Tibial artery (tissue), 4 donors: Measurements from ENCODE around the gene GRIK4.

ENCODE experiments used
- DNase-seq, 2 donors: peaks; one replicate each; pipeline ENCODE4 v3.0.0-alpha.2; 2019
- H3K27ac ChIP-seq, 2 donors: fragments of 200-600 bp; sonication (generic) in 1 of 2; 1 replicate in 1 of 2; 2 replicates in 1 of 2; pipeline ENCODE4 v1.5.1; 2018 to 2019; ENCODE audit warnings: mild to moderate bottlenecking in 1 of 2
- H3K27me3 ChIP-seq, 2 donors: fragments of 200-600 bp; sonication (generic) in 1 of 2; one replicate each; pipeline versions ENCODE4 v1.5.1 to v1.6.0; 2016 to 2019
- H3K36me3 ChIP-seq, 3 donors: fragments of 200-600 bp; sonication (generic) in 2 of 3; one replicate each; pipeline ENCODE4 v1.5.1; 2016 to 2019; ENCODE audit warnings: mild to moderate bottlenecking in 2 of 3
- H3K4me1 ChIP-seq, 4 donors: fragments of 200-600 bp; sonication (generic) in 2 of 4; 1 replicate in 3 of 4; 2 replicates in 1 of 4; pipeline ENCODE4 v1.5.1; 2016 to 2019
- H3K4me3 ChIP-seq, 2 donors: fragments of 200-600 bp; sonication (generic) in 1 of 2; 1 replicate in 1 of 2; 2 replicates in 1 of 2; pipeline ENCODE4 v1.5.1; 2018 to 2019; ENCODE audit warnings: mild to moderate bottlenecking in 2 of 2
- H3K9me3 ChIP-seq, 3 donors: fragments of 200-600 bp; sonication (generic) in 1 of 3; one replicate each; pipeline ENCODE4 v1.5.1; 2016 to 2019
- intact Hi-C: fragments of 100-400 bp; cut with DNase I; formaldehyde crosslinking; loops from one replicate; pipeline ENCODE4 v1.15.0; 2023; ENCODE audit warnings: low total_unique reads
- TF ChIP-seq, protein P1 (sequence below), 2 experiments: fragments of 200-600 bp in 1 of 2; fragments of 450-650 bp in 1 of 2; IDR thresholded peaks; one replicate each; pipeline ENCODE4 v1.5.1; 2017 to 2019; ENCODE audit warnings: antibody characterized with exemption in 2 of 2, mild to moderate bottlenecking in 1 of 2, moderate library complexity in 1 of 2

Gene GRIK4

DNA sequence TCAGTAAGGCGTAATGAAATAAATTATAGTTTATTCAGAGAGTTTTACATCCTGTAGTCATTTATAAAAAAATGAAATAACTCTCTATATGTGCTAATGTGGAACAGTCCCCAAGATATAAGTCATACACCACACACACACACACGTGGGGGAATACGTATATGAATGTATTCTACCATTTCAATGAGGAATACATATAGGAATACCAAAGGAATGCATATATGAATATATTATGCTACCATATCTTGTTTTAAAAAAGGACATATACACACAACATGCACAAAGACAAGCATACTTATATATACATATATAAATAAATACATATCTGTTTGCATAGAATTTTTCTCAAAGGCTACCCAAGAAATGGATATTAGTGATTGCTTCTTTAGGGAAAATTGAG is 39.6 kb upstream of the GRIK4 start:
- TF ChIP-seq, protein P1, sequence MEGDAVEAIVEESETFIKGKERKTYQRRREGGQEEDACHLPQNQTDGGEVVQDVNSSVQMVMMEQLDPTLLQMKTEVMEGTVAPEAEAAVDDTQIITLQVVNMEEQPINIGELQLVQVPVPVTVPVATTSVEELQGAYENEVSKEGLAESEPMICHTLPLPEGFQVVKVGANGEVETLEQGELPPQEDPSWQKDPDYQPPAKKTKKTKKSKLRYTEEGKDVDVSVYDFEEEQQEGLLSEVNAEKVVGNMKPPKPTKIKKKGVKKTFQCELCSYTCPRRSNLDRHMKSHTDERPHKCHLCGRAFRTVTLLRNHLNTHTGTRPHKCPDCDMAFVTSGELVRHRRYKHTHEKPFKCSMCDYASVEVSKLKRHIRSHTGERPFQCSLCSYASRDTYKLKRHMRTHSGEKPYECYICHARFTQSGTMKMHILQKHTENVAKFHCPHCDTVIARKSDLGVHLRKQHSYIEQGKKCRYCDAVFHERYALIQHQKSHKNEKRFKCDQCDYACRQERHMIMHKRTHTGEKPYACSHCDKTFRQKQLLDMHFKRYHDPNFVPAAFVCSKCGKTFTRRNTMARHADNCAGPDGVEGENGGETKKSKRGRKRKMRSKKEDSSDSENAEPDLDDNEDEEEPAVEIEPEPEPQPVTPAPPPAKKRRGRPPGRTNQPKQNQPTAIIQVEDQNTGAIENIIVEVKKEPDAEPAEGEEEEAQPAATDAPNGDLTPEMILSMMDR (IDR thresholded peaks at IDR 0.05), result no peak
- H3K9me3 ChIP-seq, result no peaks in the 10 kb centered on the region
- no peak for DNase-seq
- H3K4me1 ChIP-seq, result no peaks in the 10 kb centered on the region
- no peak overlapping the region for H3K27ac ChIP-seq
- H3K27me3 ChIP-seq, result no peaks in the 10 kb centered on the region
- no peak overlapping the region for H3K4me3 ChIP-seq
- peaks cover 80 to 97% (median 84%) of the 10 kb centered on the region in 3 donors for H3K36me3 ChIP-seq
- intact Hi-C loops, result no loop called here

DNA sequence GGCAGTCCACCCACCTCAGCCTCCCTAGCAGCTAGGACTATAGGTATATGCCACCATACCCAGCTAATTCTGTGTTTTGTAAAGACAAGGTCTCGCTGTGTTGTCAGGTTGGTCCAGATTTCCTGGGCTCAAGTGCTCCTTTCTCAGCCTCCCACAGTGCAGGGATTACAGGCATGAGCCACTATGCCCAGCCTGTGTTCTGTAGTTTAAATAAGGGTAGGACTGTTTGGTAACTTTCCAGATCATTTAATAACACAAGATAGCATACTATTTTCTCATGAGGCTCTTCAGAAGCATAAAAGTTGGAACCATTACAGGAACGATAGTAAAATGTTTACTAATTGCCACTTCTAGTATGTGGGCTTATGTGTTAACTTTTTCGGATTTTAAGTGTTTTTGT is 38.0 kb upstream of the GRIK4 start:
- Histone ChIP-seq H3K4me1 (no peaks in the 10 kb centered on the region), H3K4me3 (no peak overlapping the region), H3K36me3 (peaks cover 81 to 97% (median 84%) of the 10 kb centered on the region in 3 donors), H3K27me3 (no peaks in the 10 kb centered on the region), H3K27ac (no peak overlapping the region), H3K9me3 (no peaks in the 10 kb centered on the region)
- no peak for DNase-seq
- TF ChIP-seq, protein P1 (IDR thresholded peaks at IDR 0.05), result no peak
- intact Hi-C loops, result no loop called here

DNA sequence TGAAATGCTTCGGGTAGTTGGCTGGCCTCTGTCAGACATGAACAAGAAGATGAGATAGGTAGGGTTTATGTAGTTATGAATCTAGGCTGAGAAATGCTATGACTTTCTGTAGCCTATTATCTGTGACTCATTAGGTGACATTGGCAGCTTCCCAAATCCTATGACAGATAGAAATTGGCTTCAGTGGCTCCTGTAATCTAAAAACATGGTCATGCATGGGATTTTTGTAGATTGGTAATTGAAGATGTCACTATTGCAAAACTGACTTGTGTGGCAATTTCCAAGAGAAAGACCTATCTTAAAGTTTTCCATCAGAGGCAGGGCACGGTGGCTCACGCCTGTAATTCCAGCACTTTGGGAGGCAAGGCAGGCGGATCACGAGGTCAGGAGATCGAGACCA is 29.4 kb upstream of the GRIK4 start:
- TF ChIP-seq, protein P1 (IDR thresholded peaks at IDR 0.05), result no peak
- Histone ChIP-seq H3K9me3 (no peaks in the 10 kb centered on the region), H3K27ac (no peak overlapping the region), H3K36me3 (peaks cover 80 to 99% (median 89%) of the 10 kb centered on the region in 3 donors), H3K4me1 (no peaks in the 10 kb centered on the region), H3K4me3 (no peak overlapping the region), H3K27me3 (no peaks in the 10 kb centered on the region)
- intact Hi-C loops, result no loop called here
- no peak for DNase-seq

DNA sequence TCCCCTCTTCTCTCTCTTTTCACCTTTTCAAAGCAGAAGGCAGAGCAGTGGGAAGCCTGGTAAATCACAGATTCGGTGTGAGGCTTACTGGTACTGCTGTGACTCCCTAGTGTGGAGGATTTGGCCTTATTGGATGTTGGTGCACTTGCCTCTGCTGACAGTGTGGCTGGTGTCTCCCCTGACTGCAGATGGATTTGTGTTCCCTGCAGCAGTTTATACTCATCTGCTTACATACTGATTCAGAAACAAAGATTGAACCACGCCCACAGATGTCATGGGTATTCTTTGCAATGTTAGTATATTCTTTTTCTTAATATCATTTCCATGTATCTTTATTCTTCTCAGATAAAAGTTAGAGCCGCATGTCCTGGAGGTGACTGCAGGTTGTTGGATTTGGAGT is 26.8 kb upstream of the GRIK4 start:
- TF ChIP-seq, protein P1 (IDR thresholded peaks at IDR 0.05), result no peak
- no peaks in the 10 kb centered on the region for H3K9me3 ChIP-seq
- DNase-seq, result no peak
- H3K27me3 ChIP-seq, result no peaks in the 10 kb centered on the region
- H3K36me3 ChIP-seq, result peaks cover 56 to 74% (median 66%) of the 10 kb centered on the region in 3 donors
- H3K27ac ChIP-seq, result no peak overlapping the region
- intact Hi-C loops, result no loop called here
- no peak overlapping the region for H3K4me3 ChIP-seq
- no peaks in the 10 kb centered on the region for H3K4me1 ChIP-seq

DNA sequence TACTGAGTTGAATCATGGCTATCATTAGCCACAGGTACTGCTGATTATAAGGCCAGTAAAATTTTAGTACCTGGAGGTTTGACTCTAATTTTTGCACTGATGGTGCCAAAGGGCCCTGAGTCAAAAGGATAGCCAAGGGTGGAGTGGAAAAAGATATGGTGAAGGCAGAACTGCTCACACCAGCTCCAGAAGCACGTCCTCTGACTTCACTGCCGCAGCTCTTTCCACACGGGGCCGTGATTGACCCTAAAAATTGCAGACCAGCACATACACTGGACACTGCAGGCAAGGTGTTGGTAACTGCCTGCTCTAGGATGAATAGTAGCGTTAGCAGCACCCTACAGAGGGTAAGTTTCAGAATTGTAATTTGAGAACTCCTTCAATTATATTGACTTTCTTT is 25.4 kb upstream of the GRIK4 start:
- H3K9me3 ChIP-seq, result no peaks in the 10 kb centered on the region
- no peaks in the 10 kb centered on the region for H3K27me3 ChIP-seq
- H3K4me3 ChIP-seq, result no peak overlapping the region
- H3K4me1 ChIP-seq, result no peaks in the 10 kb centered on the region
- TF ChIP-seq, protein P1 (IDR thresholded peaks at IDR 0.05), result no peak
- intact Hi-C loops, result no loop called here
- H3K27ac ChIP-seq, result no peak overlapping the region
- no peak for DNase-seq
- H3K36me3 ChIP-seq, result peaks cover 49 to 66% (median 52%) of the 10 kb centered on the region in 3 donors

DNA sequence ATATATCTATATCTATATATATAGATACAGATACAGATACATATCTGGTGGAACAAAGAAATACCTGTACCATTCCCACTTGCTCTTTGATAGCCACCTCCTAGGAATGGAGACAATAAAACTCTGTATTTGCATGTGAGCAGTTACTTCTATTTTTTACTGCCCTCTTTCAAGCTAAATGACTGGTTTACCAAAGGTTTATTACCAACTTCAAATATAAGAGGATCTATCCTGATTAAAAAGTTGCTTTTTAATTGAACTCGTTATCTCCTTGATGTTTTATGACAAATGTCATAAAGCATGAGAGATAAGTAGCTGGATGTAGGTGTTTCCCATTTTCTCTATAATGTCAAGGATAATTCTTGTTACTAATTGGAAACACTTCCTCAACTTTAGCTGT is 21.7 kb upstream of the GRIK4 start:
- TF ChIP-seq, protein P1 (IDR thresholded peaks at IDR 0.05), result no peak
- H3K36me3 ChIP-seq, result peaks cover 21 to 34% (median 21%) of the 10 kb centered on the region in 3 donors
- no peaks in the 10 kb centered on the region for H3K4me1 ChIP-seq
- no peaks in the 10 kb centered on the region for H3K27me3 ChIP-seq
- no peaks in the 10 kb centered on the region for H3K9me3 ChIP-seq
- no peak overlapping the region for H3K27ac ChIP-seq
- no peak overlapping the region for H3K4me3 ChIP-seq
- intact Hi-C loops, result no loop called here
- DNase-seq, result no peak
